ENCODE results near the gene DDX59. TPM values are rescaled to one million over a fixed set of nuclear protein-coding genes. Genes with fewer than 3 reads are reported as not detected.

The DDX59 gene
- total and polyA plus RNA-seq, 12 donors: 8.4 to 20.5 (median 14.5) TPM

DNA sequence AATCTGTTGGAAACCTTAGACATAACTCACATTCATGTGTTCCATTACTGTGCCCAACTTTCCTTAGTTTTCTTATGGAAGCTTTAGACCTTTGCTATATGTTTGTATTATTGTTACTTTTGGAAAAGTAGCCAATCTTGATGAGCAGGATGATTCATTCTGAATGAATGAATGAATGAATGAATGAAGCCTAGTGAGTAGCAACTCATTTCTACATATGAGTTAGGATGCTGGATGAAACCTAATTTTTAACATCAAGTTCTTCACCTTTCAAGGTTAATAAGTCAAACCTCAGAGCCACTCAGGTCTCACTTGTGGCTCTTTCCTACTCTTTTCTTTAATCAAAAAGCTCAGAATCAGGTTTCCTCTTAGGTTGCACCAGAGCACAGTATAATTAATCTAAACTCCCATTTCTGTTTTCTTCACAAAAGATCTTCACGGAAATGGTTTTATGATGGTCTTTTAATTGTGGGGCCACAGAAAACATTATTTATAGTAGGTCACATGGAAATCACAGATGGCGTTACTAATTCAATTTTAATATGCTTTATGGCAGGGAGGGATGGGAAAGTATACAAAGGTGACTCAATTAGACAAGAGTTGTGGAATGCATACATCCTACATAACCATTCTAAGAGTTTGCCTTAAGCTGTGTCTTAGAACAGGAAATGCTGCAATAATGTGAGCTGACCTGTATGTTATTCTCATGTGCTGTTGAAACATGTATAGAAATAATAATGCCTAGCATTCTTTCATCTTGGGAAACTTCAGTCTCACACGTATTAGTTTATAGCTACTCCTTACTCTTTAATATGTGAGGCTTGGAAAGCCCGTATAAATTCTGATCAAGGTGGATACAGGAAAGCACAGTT is 4.5 kb upstream of the DDX59 start:
- intact Hi-C loops (cut with DNase I): loop anchor here in 4 of 10 donors (5.0 to 10.0 kb wide), 3 partner anchors 61 to 128 kb away; partner anchors contain the start of gene CAMSAP2 (in 3 of the 4)
- Histone ChIP-seq H3K4me1 (peaks cover 0 to 11% (median 8%) of the 10 kb centered on the region in 9 donors), H3K9me3 (no peaks in the 10 kb centered on the region), H3K27ac (no peak overlapping the region), H3K27me3 (no peaks in the 10 kb centered on the region), H3K4me3 (no peak overlapping the region), H3K36me3 (no peaks in the 10 kb centered on the region)
- TF ChIP-seq, protein P1, sequence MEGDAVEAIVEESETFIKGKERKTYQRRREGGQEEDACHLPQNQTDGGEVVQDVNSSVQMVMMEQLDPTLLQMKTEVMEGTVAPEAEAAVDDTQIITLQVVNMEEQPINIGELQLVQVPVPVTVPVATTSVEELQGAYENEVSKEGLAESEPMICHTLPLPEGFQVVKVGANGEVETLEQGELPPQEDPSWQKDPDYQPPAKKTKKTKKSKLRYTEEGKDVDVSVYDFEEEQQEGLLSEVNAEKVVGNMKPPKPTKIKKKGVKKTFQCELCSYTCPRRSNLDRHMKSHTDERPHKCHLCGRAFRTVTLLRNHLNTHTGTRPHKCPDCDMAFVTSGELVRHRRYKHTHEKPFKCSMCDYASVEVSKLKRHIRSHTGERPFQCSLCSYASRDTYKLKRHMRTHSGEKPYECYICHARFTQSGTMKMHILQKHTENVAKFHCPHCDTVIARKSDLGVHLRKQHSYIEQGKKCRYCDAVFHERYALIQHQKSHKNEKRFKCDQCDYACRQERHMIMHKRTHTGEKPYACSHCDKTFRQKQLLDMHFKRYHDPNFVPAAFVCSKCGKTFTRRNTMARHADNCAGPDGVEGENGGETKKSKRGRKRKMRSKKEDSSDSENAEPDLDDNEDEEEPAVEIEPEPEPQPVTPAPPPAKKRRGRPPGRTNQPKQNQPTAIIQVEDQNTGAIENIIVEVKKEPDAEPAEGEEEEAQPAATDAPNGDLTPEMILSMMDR (IDR thresholded peaks at IDR 0.05): no peak
- ATAC-seq: no peak
- 81 to 86% methylated on average over 4 of the region's 4 CpGs for WGBS, 2 donors
- DNase-seq: no peak

DNA sequence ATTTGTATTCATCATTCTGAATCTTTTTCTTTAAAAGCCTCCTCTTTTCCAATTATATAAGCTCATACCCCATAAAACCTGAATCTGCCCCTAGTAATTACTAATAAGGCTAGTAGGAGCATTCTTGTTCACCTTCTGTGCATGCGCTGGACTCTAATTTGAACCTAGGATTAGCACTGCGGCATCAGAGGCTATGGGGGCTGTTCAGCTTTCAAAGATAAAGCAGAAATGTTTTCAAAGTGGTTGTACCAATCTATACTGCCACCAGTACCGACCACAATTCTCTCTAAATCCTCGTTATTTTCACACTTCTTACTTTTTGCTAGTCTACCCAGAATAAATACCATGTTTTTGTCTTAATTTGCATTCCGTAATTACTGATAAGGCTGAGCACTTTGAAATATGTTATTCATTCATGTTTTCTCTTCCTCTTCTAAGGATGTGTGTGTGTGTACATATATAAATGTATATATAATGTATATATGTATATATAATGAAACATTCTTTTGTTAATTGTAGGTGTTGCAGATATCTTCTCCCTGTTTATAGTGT is 1.6 kb upstream of the DDX59 start:
- H3K4me3 ChIP-seq: no peak overlapping the region

DNA sequence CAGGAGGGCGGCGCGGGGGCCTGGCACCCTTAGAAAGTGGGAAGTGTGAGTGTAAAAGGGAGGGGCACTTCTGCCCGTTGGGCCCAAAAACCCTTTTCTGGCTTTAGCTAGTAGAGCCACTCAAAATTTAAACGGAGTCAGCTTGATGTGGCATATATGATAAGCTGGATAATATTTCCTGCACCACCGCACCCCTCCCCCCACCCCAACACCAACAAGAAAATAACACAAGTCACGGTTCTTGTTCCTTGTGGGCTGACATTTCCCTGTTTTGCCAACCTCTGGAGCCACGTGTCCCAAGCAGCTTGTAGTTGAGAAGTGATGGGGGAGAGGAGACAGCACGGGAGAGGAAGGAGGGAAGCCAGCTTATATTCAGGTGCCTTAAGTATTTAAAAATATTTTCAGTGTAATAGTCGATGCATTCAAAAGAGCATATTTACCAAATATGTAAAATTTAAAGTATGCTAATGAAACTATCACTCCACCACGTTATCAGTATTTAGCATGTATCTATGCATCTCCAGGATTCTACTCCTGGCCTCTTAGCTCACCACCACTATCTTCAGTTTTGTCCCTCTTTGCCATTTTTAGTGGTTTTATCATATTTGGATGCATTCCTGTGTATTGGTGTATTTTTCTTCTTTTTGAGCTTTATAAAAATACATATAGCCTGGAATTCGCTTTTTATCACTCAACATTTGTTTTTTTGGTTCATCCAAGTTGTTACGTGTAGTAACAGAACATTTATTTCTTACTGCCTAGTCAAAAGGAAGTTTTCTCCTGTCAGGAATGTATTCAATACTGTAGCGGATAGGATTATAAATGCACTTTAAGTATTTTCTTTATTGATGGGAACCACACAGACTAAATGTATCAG is 773 bp upstream of the DDX59 start:
- peak in 1 of 2 donors; percentile 15 for DNase-seq

More for the DNA sequence above, 1.6 kb upstream of the DDX59 start:
- Histone ChIP-seq H3K27ac (peak overlapping the region in 4 of 10 donors; percentile 99 to 100 (median 100)), H3K27me3 (no peaks in the 10 kb centered on the region), H3K36me3 (peaks cover 0 to 3% (median 0%) of the 10 kb centered on the region in 9 donors), H3K9me3 (no peaks in the 10 kb centered on the region), H3K4me1 (peaks cover 4 to 32% (median 16%) of the 10 kb centered on the region in 9 donors)
- 96 to 97% methylated on average over 5 of the region's 5 CpGs for WGBS, 2 donors
- DNase-seq (no peak), ATAC-seq (no peak)
- TF ChIP-seq, protein P1 (IDR thresholded peaks at IDR 0.05): no peak
- intact Hi-C loops (cut with DNase I): loop anchor here in 7 of 10 donors (2.0 to 10.0 kb wide), 4 partner anchors 63 to 131 kb away; partner anchors contain the start of gene CAMSAP2 (in 7 of the 7)

More for the DNA sequence above, 773 bp upstream of the DDX59 start:
- peak in 6 of 8 donors; percentile 13 to 48 (median 28) for ATAC-seq
- TF ChIP-seq, protein P1 (IDR thresholded peaks at IDR 0.05): no peak
- Histone ChIP-seq H3K9me3 (no peaks in the 10 kb centered on the region), H3K4me3 (peak overlapping the region; percentile 64 to 98 (median 88)), H3K27me3 (no peaks in the 10 kb centered on the region), H3K27ac (peak overlapping the region; percentile 98 to 100 (median 100)), H3K4me1 (peaks cover 4 to 40% (median 24%) of the 10 kb centered on the region in 9 donors), H3K36me3 (peaks cover 0 to 10% (median 0%) of the 10 kb centered on the region in 9 donors)
- intact Hi-C loops (cut with DNase I): loop anchor here in 7 of 10 donors (2.0 to 10.0 kb wide), 4 partner anchors 64 to 132 kb away; partner anchors contain the start of gene CAMSAP2 (in 7 of the 7)
- WGBS, 2 donors: 15 to 18% methylated on average over 14 of the region's 14 CpGs
